Measurements from ENCODE around the gene CELF2.

Gene CELF2

DNA sequence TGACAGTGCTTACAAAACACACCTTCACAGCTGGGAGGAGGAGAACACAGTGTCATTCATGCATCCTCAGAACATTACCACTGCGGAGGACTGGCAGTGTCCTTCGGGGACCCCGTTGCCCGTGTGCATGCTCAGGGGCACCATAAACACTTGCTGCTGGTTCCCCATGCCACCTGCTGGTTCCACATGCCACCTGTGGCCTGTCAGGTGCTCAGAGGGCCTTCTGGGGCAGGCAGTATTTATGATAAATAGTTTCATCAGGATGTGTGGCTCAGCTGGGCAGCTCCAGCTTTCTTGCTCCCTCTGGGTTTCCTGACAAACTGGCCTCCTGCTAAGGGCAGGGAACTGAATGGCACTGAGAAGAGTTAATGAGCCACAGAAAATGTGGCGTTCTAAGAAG, 32.1 kb downstream of the CELF2 start:
- Histone ChIP-seq H3K9me3 (ENCODE audit: control insufficient read depth, low read depth, low read length) (no peaks in the 10 kb centered on the region), H3K27ac (ENCODE audit: low read length) (no peak overlapping the region), H3K27me3 (ENCODE audit: control insufficient read depth, insufficient read depth, low read length) (no peaks in the 10 kb centered on the region), H3K4me1 (ENCODE audit: control insufficient read depth, low read depth, low read length) (peaks cover 4% of the 10 kb centered on the region), H3K4me3 (ENCODE audit: low read length) (no peak overlapping the region), H3K9ac (ENCODE audit: low read length) (no peak overlapping the region), H3K36me3 (ENCODE audit: control insufficient read depth, low read depth, low read length) (no peaks in the 10 kb centered on the region)

DNA sequence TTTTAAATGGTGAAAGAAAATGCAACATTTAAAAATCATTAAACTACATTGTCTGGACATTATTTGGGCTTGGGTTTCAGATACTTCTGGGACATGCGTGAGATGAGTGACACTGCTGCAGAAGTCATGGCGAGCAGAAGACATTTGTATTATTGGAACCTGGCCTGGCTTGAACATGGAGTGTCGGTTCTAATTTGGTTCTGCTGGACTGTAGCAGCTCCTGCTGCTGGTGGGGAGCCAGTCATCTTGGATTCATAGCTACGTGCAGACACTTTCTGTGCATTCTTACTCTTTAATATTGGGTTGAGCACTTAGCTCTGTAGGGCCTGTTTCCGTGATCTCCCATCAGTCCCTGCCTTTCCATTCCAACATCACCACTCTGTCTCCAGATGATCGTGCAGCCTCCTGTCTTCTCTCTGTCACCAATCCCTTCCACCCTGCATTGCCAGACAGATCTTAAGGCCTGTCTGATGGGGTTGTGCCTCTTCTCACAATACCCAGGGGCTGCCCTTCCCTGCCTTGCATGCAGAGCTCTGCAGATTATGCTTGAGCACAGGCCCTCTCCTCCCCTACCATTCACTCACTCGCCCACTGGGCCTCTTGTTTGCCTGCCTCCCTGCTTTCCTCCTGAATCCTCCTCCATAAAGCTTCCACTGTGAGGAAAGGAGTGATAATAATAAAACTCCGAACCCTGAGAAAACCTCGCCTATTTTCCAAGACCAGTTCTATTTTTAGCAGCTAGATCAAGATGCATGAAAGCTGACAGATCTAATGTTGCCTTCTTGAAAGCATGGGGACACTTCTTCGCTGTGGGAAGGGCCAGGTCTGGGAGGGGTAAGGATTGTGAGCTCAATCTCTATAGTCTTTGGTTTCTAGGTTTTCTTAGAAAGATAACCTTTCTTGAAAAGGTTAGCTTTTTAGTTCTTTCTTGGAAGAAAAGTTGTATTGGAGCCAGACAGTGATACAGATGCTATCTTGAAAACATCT, 32.9 kb downstream of the CELF2 start:
- peaks cover 4% of the 10 kb centered on the region for H3K4me1 ChIP-seq (ENCODE audit: control insufficient read depth, low read depth, low read length)
- no peak overlapping the region for H3K27ac ChIP-seq (ENCODE audit: low read length)
- no peaks in the 10 kb centered on the region for H3K36me3 ChIP-seq (ENCODE audit: control insufficient read depth, low read depth, low read length)
- no peaks in the 10 kb centered on the region for H3K27me3 ChIP-seq (ENCODE audit: control insufficient read depth, insufficient read depth, low read length)
- no peak overlapping the region for H3K4me3 ChIP-seq (ENCODE audit: low read length)
- H3K9me3 ChIP-seq (ENCODE audit: control insufficient read depth, low read depth, low read length), result no peaks in the 10 kb centered on the region
- no peak overlapping the region for H3K9ac ChIP-seq (ENCODE audit: low read length)

DNA sequence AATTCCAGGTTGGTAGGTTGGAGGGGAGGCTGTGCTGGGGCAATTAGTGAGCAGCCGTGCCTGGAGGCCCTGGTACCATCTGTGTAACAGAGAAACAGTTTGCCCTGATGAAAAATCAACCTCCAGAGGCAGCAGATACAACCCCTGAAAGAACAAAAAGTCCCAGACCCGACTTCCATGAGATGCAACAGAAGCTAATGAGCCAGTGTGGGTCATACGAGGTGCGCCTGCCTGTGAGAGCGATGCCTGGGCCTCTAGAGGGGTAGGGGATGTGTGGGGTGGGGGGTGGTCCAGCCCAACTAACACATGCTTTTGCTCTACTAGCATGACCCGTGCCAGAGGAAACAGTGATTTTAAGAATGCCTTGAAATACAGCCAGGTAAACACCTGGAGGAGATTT, 39.3 kb downstream of the CELF2 start:
- no peaks in the 10 kb centered on the region for H3K9me3 ChIP-seq (ENCODE audit: control insufficient read depth, low read depth, low read length)
- H3K4me3 ChIP-seq (ENCODE audit: low read length), result no peak overlapping the region
- H3K9ac ChIP-seq (ENCODE audit: low read length), result no peak overlapping the region
- no peak overlapping the region for H3K27ac ChIP-seq (ENCODE audit: low read length)
- peaks cover 4% of the 10 kb centered on the region for H3K4me1 ChIP-seq (ENCODE audit: control insufficient read depth, low read depth, low read length)
- H3K36me3 ChIP-seq (ENCODE audit: control insufficient read depth, low read depth, low read length), result no peaks in the 10 kb centered on the region
- H3K27me3 ChIP-seq (ENCODE audit: control insufficient read depth, insufficient read depth, low read length), result no peaks in the 10 kb centered on the region

DNA sequence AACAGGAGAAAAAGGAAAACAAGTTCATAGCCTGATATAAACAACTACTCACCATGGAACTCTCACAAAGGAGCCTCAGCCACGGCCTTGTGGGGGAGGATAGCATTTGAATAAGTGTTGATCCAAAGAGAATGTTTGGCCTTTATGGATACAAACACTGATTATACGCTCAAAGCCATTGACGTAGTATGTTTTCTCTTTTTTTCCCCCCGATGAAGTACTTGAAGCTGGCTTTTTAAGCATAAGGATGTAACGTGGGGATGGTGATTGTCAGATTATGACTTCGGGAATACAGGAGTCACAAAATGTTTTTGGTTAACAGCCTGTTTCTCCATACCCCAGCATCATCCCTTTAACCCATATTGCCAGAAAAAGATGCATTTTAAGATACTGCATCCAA, 39.8 kb downstream of the CELF2 start:
- H3K27me3 ChIP-seq (ENCODE audit: control insufficient read depth, insufficient read depth, low read length), result no peaks in the 10 kb centered on the region
- H3K36me3 ChIP-seq (ENCODE audit: control insufficient read depth, low read depth, low read length), result no peaks in the 10 kb centered on the region
- no peaks in the 10 kb centered on the region for H3K9me3 ChIP-seq (ENCODE audit: control insufficient read depth, low read depth, low read length)
- no peak overlapping the region for H3K4me3 ChIP-seq (ENCODE audit: low read length)
- H3K9ac ChIP-seq (ENCODE audit: low read length), result no peak overlapping the region
- H3K4me1 ChIP-seq (ENCODE audit: control insufficient read depth, low read depth, low read length), result peaks cover 4% of the 10 kb centered on the region
- no peak overlapping the region for H3K27ac ChIP-seq (ENCODE audit: low read length)

DNA sequence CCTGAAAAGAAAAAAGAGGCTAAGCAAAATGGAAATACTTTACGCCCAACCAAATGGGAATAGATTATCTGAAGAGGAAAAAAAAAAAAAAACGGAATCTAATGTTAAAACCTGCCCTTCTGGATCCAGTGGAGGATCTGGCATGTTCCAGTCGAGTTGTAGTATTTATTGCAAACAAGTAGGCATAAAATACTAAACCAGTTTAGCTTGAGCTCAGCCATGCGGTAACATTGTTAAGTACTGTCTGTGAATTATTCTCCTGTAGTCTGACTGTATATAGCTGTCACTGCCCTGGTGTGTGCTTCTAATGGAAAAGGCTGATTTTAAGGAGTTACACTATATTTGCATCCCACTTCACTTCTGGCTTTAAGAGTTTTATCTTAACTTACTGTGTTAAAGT, 40.3 kb downstream of the CELF2 start:
- no peaks in the 10 kb centered on the region for H3K9me3 ChIP-seq (ENCODE audit: control insufficient read depth, low read depth, low read length)
- H3K27me3 ChIP-seq (ENCODE audit: control insufficient read depth, insufficient read depth, low read length), result no peaks in the 10 kb centered on the region
- no peak overlapping the region for H3K4me3 ChIP-seq (ENCODE audit: low read length)
- H3K27ac ChIP-seq (ENCODE audit: low read length), result no peak overlapping the region
- peaks cover 4% of the 10 kb centered on the region for H3K4me1 ChIP-seq (ENCODE audit: control insufficient read depth, low read depth, low read length)
- H3K9ac ChIP-seq (ENCODE audit: low read length), result no peak overlapping the region
- no peaks in the 10 kb centered on the region for H3K36me3 ChIP-seq (ENCODE audit: control insufficient read depth, low read depth, low read length)

DNA sequence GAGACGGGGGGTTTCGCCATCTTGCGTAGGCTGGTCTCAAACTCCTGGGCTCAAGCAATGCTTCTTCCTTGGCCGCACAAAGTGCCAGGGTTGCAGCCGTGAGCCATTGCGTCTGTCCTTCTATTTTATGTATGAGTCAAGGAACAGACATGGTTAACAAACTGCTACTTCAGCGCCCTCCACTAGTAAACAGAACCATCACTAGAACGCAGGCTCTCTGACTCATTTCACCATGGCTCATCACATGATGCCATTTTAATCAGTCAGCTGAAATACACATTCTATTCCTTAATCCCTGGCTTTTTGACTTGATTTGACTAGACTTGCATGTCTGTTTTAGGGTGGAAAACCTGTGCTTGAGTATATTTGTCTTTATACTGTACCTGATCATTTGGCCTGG, 41.3 kb downstream of the CELF2 start:
- no peak overlapping the region for H3K27ac ChIP-seq (ENCODE audit: low read length)
- peaks cover 4% of the 10 kb centered on the region for H3K4me1 ChIP-seq (ENCODE audit: control insufficient read depth, low read depth, low read length)
- H3K27me3 ChIP-seq (ENCODE audit: control insufficient read depth, insufficient read depth, low read length), result no peaks in the 10 kb centered on the region
- H3K9ac ChIP-seq (ENCODE audit: low read length), result no peak overlapping the region
- H3K9me3 ChIP-seq (ENCODE audit: control insufficient read depth, low read depth, low read length), result no peaks in the 10 kb centered on the region
- H3K4me3 ChIP-seq (ENCODE audit: low read length), result no peak overlapping the region
- no peaks in the 10 kb centered on the region for H3K36me3 ChIP-seq (ENCODE audit: control insufficient read depth, low read depth, low read length)

DNA sequence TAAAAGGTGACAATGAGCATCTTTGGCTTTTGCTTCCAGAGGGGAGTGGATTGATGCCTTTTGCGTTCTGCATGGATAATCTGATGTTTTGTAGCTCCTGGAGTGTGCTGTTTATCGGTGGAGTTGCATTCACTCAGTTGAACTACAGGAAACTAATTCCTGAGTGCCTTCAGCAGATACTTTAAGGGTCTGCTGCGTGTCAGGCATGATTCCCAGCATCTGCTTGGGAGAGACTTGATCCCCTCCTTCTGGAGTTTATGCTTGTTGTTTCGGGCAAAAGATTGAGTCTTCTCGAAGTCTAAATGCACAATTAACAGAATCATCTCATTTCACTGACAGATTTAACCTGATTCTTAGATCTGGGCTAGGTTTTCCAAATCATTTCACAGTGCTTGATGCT, 46.2 kb downstream of the CELF2 start:
- no peak overlapping the region for H3K27ac ChIP-seq (ENCODE audit: low read length)
- H3K27me3 ChIP-seq (ENCODE audit: control insufficient read depth, insufficient read depth, low read length), result no peaks in the 10 kb centered on the region
- H3K4me3 ChIP-seq (ENCODE audit: low read length), result no peak overlapping the region
- no peak overlapping the region for H3K9ac ChIP-seq (ENCODE audit: low read length)
- no peaks in the 10 kb centered on the region for H3K9me3 ChIP-seq (ENCODE audit: control insufficient read depth, low read depth, low read length)
- no peaks in the 10 kb centered on the region for H3K4me1 ChIP-seq (ENCODE audit: control insufficient read depth, low read depth, low read length)
- H3K36me3 ChIP-seq (ENCODE audit: control insufficient read depth, low read depth, low read length), result no peaks in the 10 kb centered on the region

DNA sequence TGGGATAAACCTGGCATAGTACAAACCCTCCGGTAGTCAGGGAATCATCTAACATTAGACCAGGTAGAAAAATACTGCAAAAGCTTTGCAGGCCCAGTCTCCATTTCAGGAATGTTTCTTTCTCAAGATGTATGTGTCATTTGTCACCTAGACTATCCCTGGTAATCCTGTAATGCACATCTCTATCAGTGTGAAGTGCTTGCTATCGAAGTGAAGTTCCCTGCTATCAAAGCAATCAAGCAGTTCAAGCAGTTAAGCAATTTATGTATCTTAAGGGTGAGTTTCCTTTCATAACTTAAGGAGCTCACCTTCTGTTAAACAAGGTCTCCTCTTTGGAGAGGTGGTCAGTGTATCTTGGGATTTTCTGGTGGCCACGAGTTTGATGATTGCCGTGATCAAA, 47.2 kb downstream of the CELF2 start:
- no peak overlapping the region for H3K27ac ChIP-seq (ENCODE audit: low read length)
- no peaks in the 10 kb centered on the region for H3K4me1 ChIP-seq (ENCODE audit: control insufficient read depth, low read depth, low read length)
- H3K9ac ChIP-seq (ENCODE audit: low read length), result no peak overlapping the region
- H3K9me3 ChIP-seq (ENCODE audit: control insufficient read depth, low read depth, low read length), result no peaks in the 10 kb centered on the region
- H3K4me3 ChIP-seq (ENCODE audit: low read length), result no peak overlapping the region
- H3K36me3 ChIP-seq (ENCODE audit: control insufficient read depth, low read depth, low read length), result no peaks in the 10 kb centered on the region
- H3K27me3 ChIP-seq (ENCODE audit: control insufficient read depth, insufficient read depth, low read length), result no peaks in the 10 kb centered on the region

DNA sequence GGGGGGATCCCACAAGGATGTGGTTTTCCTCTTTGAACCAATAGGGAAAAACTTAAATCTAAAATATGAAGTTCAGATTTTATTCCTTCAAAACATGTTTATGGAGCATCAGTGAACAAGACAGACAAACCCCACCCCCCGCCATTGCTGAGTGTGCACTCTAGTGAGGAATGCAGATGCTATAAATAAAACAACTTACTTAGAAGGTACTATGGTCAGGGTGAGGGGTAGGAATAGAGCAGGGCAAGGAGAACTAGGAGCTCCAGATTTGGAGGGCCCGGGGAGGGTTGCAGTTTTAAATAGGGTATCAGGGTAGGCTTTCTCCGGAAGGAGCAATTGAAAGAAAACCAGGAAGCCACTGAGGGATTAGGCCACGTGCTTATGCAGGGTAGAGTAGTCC, 47.9 kb downstream of the CELF2 start:
- Histone ChIP-seq H3K36me3 (ENCODE audit: control insufficient read depth, low read depth, low read length) (no peaks in the 10 kb centered on the region), H3K9me3 (ENCODE audit: control insufficient read depth, low read depth, low read length) (no peaks in the 10 kb centered on the region), H3K27ac (ENCODE audit: low read length) (no peak overlapping the region), H3K4me3 (ENCODE audit: low read length) (no peak overlapping the region), H3K27me3 (ENCODE audit: control insufficient read depth, insufficient read depth, low read length) (no peaks in the 10 kb centered on the region), H3K9ac (ENCODE audit: low read length) (no peak overlapping the region), H3K4me1 (ENCODE audit: control insufficient read depth, low read depth, low read length) (no peaks in the 10 kb centered on the region)

DNA sequence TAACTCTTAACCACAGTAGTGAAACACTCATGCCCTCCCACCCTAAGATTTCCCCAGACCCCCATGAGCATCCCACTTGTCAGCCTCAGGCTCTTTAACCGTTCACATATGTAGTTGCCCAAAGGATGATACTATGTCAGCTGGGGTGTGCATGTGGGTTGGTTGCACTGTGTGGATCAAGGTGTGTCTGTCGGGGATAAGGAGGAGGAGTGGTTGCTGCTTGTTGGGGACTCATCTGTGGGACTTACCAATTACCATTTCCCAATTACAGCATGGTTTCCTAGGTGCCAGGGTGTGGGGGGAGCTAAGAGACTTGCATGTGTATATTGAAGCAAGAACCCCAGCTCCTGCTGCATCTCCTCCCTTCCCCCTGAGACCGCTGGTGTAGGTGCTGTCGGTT, 48.8 kb downstream of the CELF2 start:
- H3K27me3 ChIP-seq (ENCODE audit: control insufficient read depth, insufficient read depth, low read length), result no peaks in the 10 kb centered on the region
- no peaks in the 10 kb centered on the region for H3K9me3 ChIP-seq (ENCODE audit: control insufficient read depth, low read depth, low read length)
- no peaks in the 10 kb centered on the region for H3K4me1 ChIP-seq (ENCODE audit: control insufficient read depth, low read depth, low read length)
- no peak overlapping the region for H3K27ac ChIP-seq (ENCODE audit: low read length)
- no peak overlapping the region for H3K9ac ChIP-seq (ENCODE audit: low read length)
- no peak overlapping the region for H3K4me3 ChIP-seq (ENCODE audit: low read length)
- H3K36me3 ChIP-seq (ENCODE audit: control insufficient read depth, low read depth, low read length), result no peaks in the 10 kb centered on the region

DNA sequence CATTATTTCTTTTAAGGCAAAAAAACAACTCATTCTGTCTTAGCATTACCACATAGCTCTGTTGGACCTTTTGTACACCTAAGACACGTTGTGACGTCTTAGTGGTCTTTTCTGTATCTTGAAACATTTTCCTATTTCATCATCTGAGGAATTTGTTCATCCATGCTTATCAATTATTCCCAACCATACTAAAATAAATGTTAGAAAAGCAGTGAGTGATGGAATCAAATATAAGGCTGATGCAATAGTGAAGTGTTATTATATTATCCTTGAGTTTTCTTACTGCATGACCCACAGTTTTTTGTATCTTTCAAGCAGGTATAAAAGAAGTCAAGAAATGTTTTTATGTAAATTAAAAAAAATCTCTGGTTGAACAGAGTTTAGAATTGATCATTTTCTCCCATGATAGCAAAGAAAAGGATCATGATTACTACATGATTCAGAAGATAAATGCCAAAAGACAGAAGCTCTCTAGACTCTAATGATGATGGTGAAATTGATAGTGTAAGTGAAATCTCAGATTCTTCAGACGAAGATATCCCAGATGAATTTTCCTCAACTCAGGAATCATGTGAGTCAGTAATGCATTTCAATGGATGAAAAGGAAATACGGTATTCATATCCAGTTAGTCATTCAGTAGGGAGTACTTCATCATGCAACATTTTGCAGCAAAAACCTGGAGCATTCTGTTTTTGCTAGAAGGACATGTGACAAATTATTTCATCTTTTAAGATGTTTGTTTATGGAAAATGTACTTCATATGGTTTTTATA, 51.4 kb downstream of the CELF2 start:
- H3K27me3 ChIP-seq (ENCODE audit: control insufficient read depth, insufficient read depth, low read length), result no peaks in the 10 kb centered on the region
- H3K27ac ChIP-seq (ENCODE audit: low read length), result no peak overlapping the region
- H3K9ac ChIP-seq (ENCODE audit: low read length), result no peak overlapping the region
- H3K9me3 ChIP-seq (ENCODE audit: control insufficient read depth, low read depth, low read length), result no peaks in the 10 kb centered on the region
- H3K4me3 ChIP-seq (ENCODE audit: low read length), result no peak overlapping the region
- H3K36me3 ChIP-seq (ENCODE audit: control insufficient read depth, low read depth, low read length), result no peaks in the 10 kb centered on the region
- no peaks in the 10 kb centered on the region for H3K4me1 ChIP-seq (ENCODE audit: control insufficient read depth, low read depth, low read length)
